Activated CD4-positive, alpha-beta T cell treated with anti-CD3 and anti-CD28 coated beads, Interleukin-2, amount 10 ng/mL, durations not matched to agents 7 days and 5 days (primary cell): ENCODE results near the gene NFATC4. TPM values are rescaled to one million over a fixed set of nuclear protein-coding genes. Genes with fewer than 3 reads are reported as not detected.
A peak's percentile ranks its signal among the peaks of the same experiment; 100 is the strongest.

Experiments
- CTCF ChIA-PET: fragments of 350-600 bp; sonication (Branson Sonifier 250); formaldehyde crosslinking; loops from one replicate; lab custom pipeline; 2021; ENCODE audit warnings: antibody characterized with exemption; lab: Charles Lee
- POLR2A ChIA-PET: fragments of 350-600 bp; sonication (Branson Sonifier 250); formaldehyde crosslinking; loops from one replicate; lab custom pipeline; 2021; ENCODE audit warnings: antibody characterized with exemption; lab: Charles Lee
- DNase-seq: peaks from one replicate; pipeline ENCODE4 v3.0.0-alpha.2; 2020
- H3K27ac Mint-ChIP-seq: one replicate; pipeline ENCODE4 v1.8.0; 2021; ENCODE audit warnings: mild to moderate bottlenecking, moderate library complexity, mixed read lengths
- H3K27me3 Mint-ChIP-seq: one replicate; pipeline ENCODE4 v1.8.0; 2021; ENCODE audit warnings: mixed read lengths
- H3K36me3 Mint-ChIP-seq: one replicate; pipeline ENCODE4 v1.8.0; 2021; ENCODE audit warnings: low read depth, mixed read lengths
- H3K4me1 Mint-ChIP-seq: one replicate; pipeline ENCODE4 v1.8.0; 2021; ENCODE audit warnings: mixed read lengths
- H3K4me3 Mint-ChIP-seq: one replicate; pipeline ENCODE4 v1.8.0; 2021; ENCODE audit warnings: mild to moderate bottlenecking, moderate library complexity, mixed read lengths
- H3K9me3 Mint-ChIP-seq: one replicate; pipeline ENCODE4 v1.8.0; 2021; ENCODE audit warnings: mixed read lengths
- total RNA-seq, 2 experiments: library from RNA; stranded (reverse); gene quantifications; one replicate each; pipeline ENCODE4 v1.2.3, GENCODE V29; 2021

Gene NFATC4
- total RNA-seq, 2 experiments from 2014 or later, result not detected

- ChIA-PET POLR2A (no interaction called here), CTCF (interaction anchor here (0.7 to 13.5 kb wide), 7 partner anchors 21 to 194 kb away, joined by 3 to 136 read pairs (median 5); partner anchors contain the start of genes CBLN3, CIDEB, KHNYN and LTB4R)
- peaks cover 10% of the 10 kb centered on the region for H3K36me3 Mint-ChIP-seq
- H3K4me1 Mint-ChIP-seq, result peaks cover 67% of the 10 kb centered on the region
- DNase-seq, result no peak
- H3K9me3 Mint-ChIP-seq, result no peaks in the 10 kb centered on the region
- peaks cover 36% of the 10 kb centered on the region for H3K27me3 Mint-ChIP-seq
- H3K4me3 Mint-ChIP-seq, result no peak overlapping the region
- H3K27ac Mint-ChIP-seq, result no peak overlapping the region
Observed at GRCh38 chr14:24330973-24331674, 36.9 kb upstream of the NFATC4 start.

DNA sequence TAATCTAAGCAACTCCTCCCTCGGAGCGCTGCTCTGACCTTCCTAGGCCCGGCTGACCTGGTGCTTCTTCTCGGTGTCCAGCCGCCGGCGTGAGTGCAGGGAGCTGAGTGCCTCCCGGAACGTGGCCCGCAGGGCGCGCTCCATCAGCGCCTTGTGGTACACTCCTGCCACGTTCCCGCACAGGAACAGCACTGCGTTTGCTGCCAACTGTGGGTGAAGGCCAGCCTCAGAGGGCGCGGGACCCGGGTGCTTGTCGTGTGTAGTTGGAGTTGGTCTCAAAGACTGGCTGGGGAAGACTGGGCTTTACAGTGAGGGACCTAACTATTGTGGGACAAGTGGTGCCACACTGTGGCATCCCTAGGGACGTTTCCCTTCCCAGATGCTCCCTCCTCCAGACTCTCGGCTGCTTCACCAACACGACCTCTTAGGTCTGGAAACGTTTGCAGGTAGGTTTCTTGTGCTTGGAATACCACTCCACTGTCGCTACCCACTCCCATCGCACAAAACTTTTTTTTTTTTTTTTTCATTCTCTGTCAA is 36.2 kb upstream of the NFATC4 start:
- H3K27me3 Mint-ChIP-seq, result peaks cover 38% of the 10 kb centered on the region
- peaks cover 15% of the 10 kb centered on the region for H3K36me3 Mint-ChIP-seq
- H3K4me1 Mint-ChIP-seq, result peaks cover 69% of the 10 kb centered on the region
- H3K9me3 Mint-ChIP-seq, result no peaks in the 10 kb centered on the region
- ChIA-PET CTCF (interaction anchor here (0.5 to 13.5 kb wide), 17 partner anchors 10 to 112 kb away, joined by 3 to 136 read pairs (median 5); partner anchors contain the start of genes CBLN3, CIDEB, KHNYN and LTB4R), POLR2A (no interaction called here)
- peak overlapping the region; percentile 74 for H3K27ac Mint-ChIP-seq
- DNase-seq, result no peak
- H3K4me3 Mint-ChIP-seq, result peak overlapping the region; percentile 30

DNA sequence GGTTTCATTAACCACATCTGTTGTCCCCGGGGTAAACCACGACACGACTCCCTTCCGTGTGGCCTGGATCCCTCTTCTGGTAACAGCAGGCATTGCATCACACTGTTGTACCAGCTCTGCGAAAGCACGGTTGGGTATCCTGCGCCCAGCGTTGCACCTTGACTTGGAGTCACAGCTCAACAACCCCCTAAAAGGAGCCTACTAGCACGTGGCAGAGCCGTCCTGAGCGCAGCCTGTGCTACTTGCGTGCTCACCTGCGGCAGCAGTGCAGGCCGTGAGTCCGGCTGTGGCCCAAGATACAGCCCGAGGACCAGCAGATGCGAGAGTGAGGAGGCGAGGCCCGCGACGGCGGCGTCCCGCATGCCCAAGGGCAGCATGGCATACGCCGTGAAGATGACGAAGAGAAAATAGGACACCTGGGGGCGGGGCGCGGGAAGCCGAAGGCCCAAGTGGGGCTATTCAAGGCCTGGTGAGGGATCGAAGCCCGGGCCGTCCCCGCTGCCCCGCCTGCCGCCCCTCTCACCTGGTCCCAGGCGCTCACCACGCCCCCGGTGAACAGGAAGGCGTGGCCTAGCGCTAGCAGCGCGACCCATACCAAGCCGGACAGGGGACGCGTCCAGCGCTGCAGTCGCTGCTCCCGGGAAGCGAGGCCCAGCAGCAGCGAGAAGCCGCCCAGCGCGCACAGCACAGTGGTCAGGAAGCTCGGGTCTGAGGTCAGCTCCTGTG is 35.6 kb upstream of the NFATC4 start:
- Mint-ChIP-seq H3K4me1 (peaks cover 64% of the 10 kb centered on the region), H3K4me3 (peak overlapping the region; percentile 30), H3K9me3 (no peaks in the 10 kb centered on the region), H3K36me3 (peaks cover 17% of the 10 kb centered on the region), H3K27me3 (peaks cover 38% of the 10 kb centered on the region), H3K27ac (peak overlapping the region; percentile 74)
- peak; percentile 92 for DNase-seq
- POLR2A ChIA-PET, result interaction anchor here (0.6 to 2.0 kb wide), 3 partner anchors 99 to 117 kb away, joined by 6 to 18 read pairs (median 7); partner anchors contain the start of genes KHNYN, MDP1 and SDR39U1
- CTCF ChIA-PET, result interaction anchor here (0.5 to 13.5 kb wide), 30 partner anchors 8 to 250 kb away, joined by 3 to 136 read pairs (median 5); partner anchors contain the start of genes CBLN3, CIDEB, KHNYN and LTB4R

DNA sequence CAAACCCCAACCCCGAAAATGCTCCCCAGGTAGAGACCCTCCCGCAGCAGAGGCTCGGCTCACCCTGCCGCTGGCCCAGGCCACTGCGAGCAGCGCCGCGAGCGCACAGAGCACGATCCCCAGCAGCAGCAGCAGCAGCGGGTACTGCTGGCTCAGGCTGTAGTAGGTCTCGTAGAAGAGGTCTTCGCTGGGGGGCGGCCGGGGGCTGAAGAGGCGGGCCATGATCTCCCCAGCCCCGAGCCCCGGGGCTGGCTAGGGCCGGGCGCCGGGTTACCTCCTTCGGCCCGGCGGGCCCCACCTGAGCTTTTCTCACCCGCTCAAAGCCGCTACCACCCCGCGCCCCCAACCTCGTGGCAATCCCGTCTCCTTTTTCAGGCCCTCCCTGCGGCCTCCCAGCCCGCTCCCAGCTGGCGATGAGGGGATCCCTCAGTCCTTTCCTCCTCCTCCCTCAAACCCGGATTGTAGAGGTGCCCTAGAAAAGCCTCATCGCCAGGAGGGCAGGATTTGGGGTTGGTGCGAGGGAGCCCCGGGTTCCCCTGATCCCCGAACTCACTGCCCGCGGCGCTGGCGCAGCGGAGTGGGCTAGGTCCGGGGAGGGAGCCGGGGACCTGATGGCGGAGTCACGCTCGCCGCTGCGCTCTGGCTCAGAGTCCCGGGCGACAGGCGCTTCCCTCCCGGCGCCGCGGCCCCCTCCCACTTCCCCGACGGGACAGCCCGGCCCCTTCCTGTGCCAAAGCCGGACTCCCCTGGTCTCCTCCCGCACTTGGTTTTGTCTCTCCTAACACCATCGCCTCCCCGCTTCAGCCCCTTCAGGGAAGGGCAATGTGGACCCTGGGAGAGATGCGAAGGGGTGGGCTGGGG is 33.3 kb upstream of the NFATC4 start, which contains the start of gene ADCY4:
ADCY4 (minus strand) TSS at position 641 of the 861 bp plus-strand sequence; CDS start at position 222, 419 bp downstream.
- no peak for DNase-seq
- ChIA-PET CTCF (interaction anchor here (1.0 to 13.5 kb wide), 14 partner anchors 11 to 221 kb away, joined by 3 to 136 read pairs (median 6); partner anchors contain the start of genes CBLN3, CIDEB, DCAF11 and KHNYN), POLR2A (interaction anchor here (1.7 to 2.0 kb wide), 2 partner anchors 96 to 102 kb away, joined by 4 to 18 read pairs; partner anchors contain the start of gene KHNYN)
- Mint-ChIP-seq H3K27ac (no peak within 1 kb of the TSS), H3K4me1 (peaks cover 62% of the 10 kb centered on the region), H3K36me3 (peaks cover 30% of the 10 kb centered on the region), H3K27me3 (peaks cover 38% of the 10 kb centered on the region), H3K4me3 (peak within 1 kb of the TSS; percentile 28), H3K9me3 (no peaks in the 10 kb centered on the region)

DNA sequence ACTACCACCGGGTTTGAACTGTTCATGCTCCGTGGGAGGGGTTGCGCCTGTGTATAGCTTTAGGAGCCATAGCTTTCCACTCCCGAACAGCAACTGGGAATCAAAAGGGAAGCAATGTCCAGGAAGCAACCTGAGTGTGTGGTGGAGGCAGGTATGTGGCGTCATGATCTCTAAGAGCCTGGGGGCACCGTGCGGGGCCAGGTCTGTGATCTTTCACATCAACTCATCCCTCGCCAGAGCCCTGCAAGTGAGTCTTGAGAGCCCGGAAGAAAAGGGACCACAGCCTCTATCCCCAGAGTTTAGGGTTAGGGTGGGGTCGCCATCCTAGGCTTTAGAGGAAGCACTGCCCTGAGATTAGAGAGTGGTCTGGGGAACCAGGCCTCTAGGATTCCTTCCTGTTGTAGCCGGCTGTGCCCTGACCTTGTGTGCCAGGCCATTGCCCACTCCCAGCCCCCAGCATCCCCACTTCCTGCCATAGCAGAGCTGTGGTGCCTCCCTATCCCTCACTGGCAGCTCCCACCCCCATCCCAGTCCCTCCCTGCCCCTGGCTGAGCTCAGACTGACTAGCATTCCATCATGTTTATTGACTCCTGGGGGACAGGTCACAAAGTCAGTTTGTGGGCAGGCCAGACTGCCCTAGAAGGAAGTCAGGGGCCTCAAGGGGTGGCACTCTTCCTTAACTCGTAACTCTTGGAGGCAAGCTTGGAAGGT is 32.4 kb upstream of the NFATC4 start:
- Mint-ChIP-seq H3K27me3 (peaks cover 35% of the 10 kb centered on the region), H3K36me3 (peaks cover 30% of the 10 kb centered on the region), H3K4me1 (peaks cover 63% of the 10 kb centered on the region), H3K9me3 (no peaks in the 10 kb centered on the region), H3K4me3 (no peak overlapping the region), H3K27ac (no peak overlapping the region)
- ChIA-PET CTCF (interaction anchor here (1.0 to 2.4 kb wide), 6 partner anchors 15 to 101 kb away, joined by 3 to 13 read pairs (median 3); no protein-coding TSS in a partner anchor), POLR2A (no interaction called here)
- DNase-seq, result no peak

DNA sequence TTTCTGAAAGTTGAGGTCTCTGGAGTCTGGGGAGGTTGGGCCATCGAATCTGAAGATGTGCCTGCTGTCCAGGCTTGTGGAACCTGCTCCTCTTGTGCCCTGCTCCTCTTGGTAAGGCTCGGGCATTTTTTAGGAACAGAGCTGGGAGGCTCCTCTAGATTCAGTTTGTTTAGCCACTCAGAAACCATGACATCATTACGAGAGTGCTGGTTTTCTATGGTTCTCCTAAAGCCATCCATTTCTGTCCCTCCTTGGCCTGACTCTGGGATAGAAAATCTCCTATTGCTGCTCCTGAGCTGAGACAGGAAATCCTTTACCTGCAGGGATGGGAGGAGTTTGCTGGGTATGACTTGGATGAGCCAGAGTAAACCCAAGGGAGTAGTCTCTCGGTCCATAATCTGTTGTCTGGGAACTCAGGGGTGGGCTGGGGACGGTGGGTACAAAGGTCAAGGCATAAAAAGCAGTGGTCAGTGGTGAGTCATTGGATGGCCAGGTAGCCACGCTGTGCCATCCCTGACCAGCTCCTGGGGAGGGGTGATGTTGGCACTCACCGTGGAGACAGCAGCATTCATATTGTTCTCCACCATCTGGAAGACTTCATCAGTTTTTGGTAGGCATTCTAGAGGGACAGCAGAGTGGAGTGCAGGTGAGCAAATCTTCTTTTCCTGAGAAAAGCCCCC is 30.7 kb upstream of the NFATC4 start:
- Mint-ChIP-seq H3K27ac (no peak overlapping the region), H3K27me3 (peaks cover 31% of the 10 kb centered on the region)
- CTCF ChIA-PET, result interaction anchor here (1.0 to 6.0 kb wide), 6 partner anchors 14 to 100 kb away, joined by 3 to 35 read pairs (median 4); partner anchors contain the start of genes CBLN3 and KHNYN

GRCh38 chr14:24337824-24338175 is 30.2 kb upstream of the NFATC4 start:
- no peak for DNase-seq
- Mint-ChIP-seq H3K4me3 (peak overlapping the region; percentile 94), H3K27me3 (peaks cover 33% of the 10 kb centered on the region), H3K27ac (no peak overlapping the region), H3K4me1 (peaks cover 47% of the 10 kb centered on the region), H3K36me3 (peaks cover 30% of the 10 kb centered on the region), H3K9me3 (no peaks in the 10 kb centered on the region)
- ChIA-PET POLR2A (interaction anchor here (0.9 kb wide), 1 partner anchor 94 kb away, joined by 4 read pairs; no protein-coding TSS in a partner anchor), CTCF (interaction anchor here (1.0 to 6.0 kb wide), 5 partner anchors 22 to 99 kb away, joined by 3 to 35 read pairs (median 4); partner anchors contain the start of genes CBLN3, KHNYN and TINF2)

More for the DNA sequence above, 30.7 kb upstream of the NFATC4 start:
- Mint-ChIP-seq H3K4me1 (peaks cover 51% of the 10 kb centered on the region), H3K36me3 (peaks cover 30% of the 10 kb centered on the region), H3K9me3 (no peaks in the 10 kb centered on the region), H3K4me3 (no peak overlapping the region)
- DNase-seq, result no peak
- POLR2A ChIA-PET, result interaction anchor here (0.5 kb wide), 1 partner anchor 93 kb away, joined by 3 read pairs; the partner anchor contains the start of gene KHNYN

DNA sequence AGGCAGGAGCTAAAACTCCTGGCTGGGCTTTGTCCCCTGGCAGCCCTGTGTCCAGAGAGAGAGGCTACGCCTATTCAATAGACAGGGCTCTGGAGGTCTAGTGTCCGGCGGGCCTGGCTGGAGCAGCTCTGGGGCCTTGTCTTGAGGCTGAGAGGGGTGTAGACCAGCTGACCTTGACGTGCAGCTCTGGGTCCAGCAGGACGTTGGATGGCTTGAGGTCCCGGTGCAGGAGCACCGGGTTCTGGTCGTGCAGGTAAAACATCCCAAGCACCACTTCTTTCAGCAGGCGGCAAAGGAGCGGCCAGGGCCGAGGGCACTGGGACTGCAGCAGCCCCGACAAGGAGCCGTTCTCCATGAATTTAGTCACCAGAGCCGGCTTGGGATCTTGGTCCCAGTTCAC is 29.1 kb upstream of the NFATC4 start:
- Mint-ChIP-seq H3K27me3 (peaks cover 32% of the 10 kb centered on the region), H3K4me1 (peaks cover 41% of the 10 kb centered on the region), H3K4me3 (peak overlapping the region; percentile 94), H3K27ac (no peak overlapping the region), H3K36me3 (peaks cover 30% of the 10 kb centered on the region), H3K9me3 (no peaks in the 10 kb centered on the region)
- ChIA-PET POLR2A (no interaction called here), CTCF (interaction anchor here (0.7 to 6.0 kb wide), 5 partner anchors 11 to 98 kb away, joined by 3 to 35 read pairs (median 6); partner anchors contain the start of genes CBLN3, KHNYN and TINF2)
- DNase-seq, result no peak

DNA sequence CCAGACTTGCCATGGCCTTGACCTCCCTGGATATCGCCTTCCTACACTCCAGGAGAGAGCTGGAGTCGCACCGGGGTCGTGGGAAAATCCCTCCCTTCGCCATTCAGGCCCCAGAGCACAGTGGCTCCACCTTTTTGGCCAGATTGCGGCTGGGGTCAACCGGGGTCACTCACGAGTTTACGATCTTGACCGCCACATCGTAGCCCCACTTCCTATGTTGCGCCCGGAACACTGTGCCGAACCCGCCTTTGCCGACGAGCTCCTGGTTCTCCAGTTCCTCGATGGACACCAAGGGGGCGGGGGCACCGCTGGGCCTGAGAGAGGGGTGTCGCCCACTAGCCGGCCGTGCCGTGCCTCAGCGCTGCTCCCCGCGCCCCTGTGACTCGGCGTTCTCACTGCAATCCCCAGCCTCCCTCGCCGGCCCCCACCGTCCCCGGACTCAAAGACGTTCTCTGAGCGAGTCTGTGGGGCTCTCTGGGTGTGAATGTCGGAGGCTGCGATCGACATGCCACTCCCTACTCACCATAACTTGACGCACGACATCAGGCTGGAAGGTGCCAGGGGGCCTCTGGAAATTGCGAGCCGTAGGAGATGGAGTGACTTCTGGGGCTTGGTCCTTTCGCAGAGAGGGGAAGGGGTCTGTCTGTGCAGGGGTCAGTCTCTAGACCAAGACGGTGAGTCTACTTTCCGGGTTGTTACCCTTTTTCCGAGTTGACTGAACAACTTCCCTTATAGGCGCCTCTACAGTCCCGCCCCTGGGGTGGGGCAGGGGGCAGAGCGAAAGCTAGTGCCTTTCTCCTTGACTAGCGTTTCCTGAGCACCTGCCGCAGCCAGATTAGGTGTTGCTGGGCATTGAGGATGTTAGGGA is 28.5 kb upstream of the NFATC4 start, which contains the start of gene RIPK3:
RIPK3 (minus strand) TSS at position 708 of the 868 bp plus-strand sequence; CDS start at position 543, 165 bp downstream.
- Mint-ChIP-seq H3K9me3 (no peaks in the 10 kb centered on the region), H3K4me1 (peaks cover 35% of the 10 kb centered on the region), H3K36me3 (peaks cover 30% of the 10 kb centered on the region), H3K4me3 (peak within 1 kb of the TSS; percentile 94), H3K27me3 (peaks cover 31% of the 10 kb centered on the region), H3K27ac (peak within 1 kb of the TSS; percentile 95)
- ChIA-PET CTCF (interaction anchor here (0.7 to 6.0 kb wide), 14 partner anchors 10 to 97 kb away, joined by 3 to 35 read pairs (median 4); partner anchors contain the start of genes CBLN3, CIDEB, KHNYN and TINF2), POLR2A (interaction anchor here (0.8 to 1.2 kb wide), 2 partner anchors 90 to 92 kb away, joined by 3 read pairs; partner anchors contain the start of genes CBLN3 and KHNYN)
- peak; percentile 85 for DNase-seq
